ENCODE measurements around the gene MGST3. TPM values are rescaled to one million over a fixed set of nuclear protein-coding genes. Genes with fewer than 3 reads are reported as not detected.
"Not testable (repeated sequence)": the region's sequence is repeated elsewhere in the genome, so short reads cannot be mapped to it uniquely, and the experiment has no call there.

The MGST3 gene
- total RNA-seq, 1 experiment from 2014 or later, result 148 TPM

- peaks cover 10% of the 10 kb centered on the region for H3K36me3 ChIP-seq
- no peaks in the 10 kb centered on the region; the same call in 1 of the 2 replicates for H3K27me3 ChIP-seq
- H3K9me3 ChIP-seq, result peaks cover 9% of the 10 kb centered on the region
- no peak for DNase-seq
- H3K4me3 ChIP-seq, result no peak overlapping the region
Measured at GRCh38 chr1:165699577-165699976, 68.5 kb downstream of the MGST3 start.

- not testable (repeated sequence) for H3K27me3 ChIP-seq, DNase-seq, H3K9me3 ChIP-seq, H3K4me3 ChIP-seq, H3K36me3 ChIP-seq
Measured at GRCh38 chr1:165701922-165702321, 70.9 kb downstream of the MGST3 start.

- peaks cover 16% of the 10 kb centered on the region for H3K27me3 ChIP-seq
- H3K36me3 ChIP-seq, result no peaks in the 10 kb centered on the region
- no peak overlapping the region for H3K4me3 ChIP-seq
- no peak for DNase-seq
- H3K9me3 ChIP-seq, result no peaks in the 10 kb centered on the region
Measured at GRCh38 chr1:165703648-165704047, 72.6 kb downstream of the MGST3 start.

Other genes with a start within 250 kb of the MGST3 start
- gene RXRG, start 186.1 kb upstream of the MGST3 start, total RNA-seq (2014; rRNA removed; shearing (Covaris generic); ENCODE audit: low replicate concordance), result 0.47 TPM in 1 of 2 replicates, not detected in the other
- gene LRRC52, start 87.2 kb upstream of the MGST3 start, total RNA-seq (2014; rRNA removed; shearing (Covaris generic); ENCODE audit: low replicate concordance), result not detected in 2 replicates
- 82.1 and 124 TPM in 2 replicates for gene ALDH9A1, start 67.3 kb downstream of the MGST3 start, total RNA-seq (2014; rRNA removed; shearing (Covaris generic); ENCODE audit: low replicate concordance)
- gene TMCO1, start 137.6 kb downstream of the MGST3 start, total RNA-seq (2014; rRNA removed; shearing (Covaris generic); ENCODE audit: low replicate concordance), result 67.3 and 146 TPM in 2 replicates
- gene UCK2, start 196.4 kb downstream of the MGST3 start, total RNA-seq (2014; rRNA removed; shearing (Covaris generic); ENCODE audit: low replicate concordance), result 75.8 and 130 TPM in 2 replicates

Measured in MG63 (cell line).